OCI-LY1 (cell line): Measurements from ENCODE around the gene CDK5R2.

Experiments used
- H2AFZ ChIP-seq: fragments of 200-600 bp; sonication (generic), shearing (Covaris generic); 2 replicates; pipeline ENCODE4 v1.6.0; 2014; ENCODE audit warnings: antibody characterized with exemption, mild to moderate bottlenecking, low read length
- H3F3A ChIP-seq: fragments of 200-600 bp; sonication (generic), shearing (Covaris generic); 2 replicates; pipeline ENCODE4 v1.6.0; 2014; ENCODE audit warnings: mild to moderate bottlenecking, antibody characterized with exemption, low read length, moderate library complexity; ENCODE audit not compliant: insufficient read depth
- H3K27ac ChIP-seq: fragments of 200-600 bp; sonication (generic); 2 replicates; pipeline ENCODE4 v1.5.1; 2014; ENCODE audit warnings: low read length, mixed run types, mild to moderate bottlenecking, low read depth; ENCODE audit not compliant: poor library complexity, severe bottlenecking
- H3K27me3 ChIP-seq: fragments of 200-600 bp; sonication (generic); 2 replicates; pipeline ENCODE4 v1.6.0; 2014; ENCODE audit warnings: antibody characterized with exemption, mild to moderate bottlenecking, low read length, moderate library complexity; ENCODE audit not compliant: insufficient read depth
- H3K36me3 ChIP-seq: fragments of 200-600 bp; sonication (generic); 2 replicates; pipeline ENCODE4 v1.6.1; 2014; ENCODE audit warnings: mild to moderate bottlenecking, antibody characterized with exemption, low read length, moderate library complexity, mixed read lengths; ENCODE audit not compliant: insufficient read depth
- H3K4me1 ChIP-seq: fragments of 200-600 bp; sonication (generic); 2 replicates; pipeline ENCODE4 v1.5.1; 2014; ENCODE audit warnings: mild to moderate bottlenecking, low read length, moderate library complexity; ENCODE audit not compliant: insufficient read depth, severe bottlenecking
- H3K4me2 ChIP-seq: fragments of 200-600 bp; sonication (generic), shearing (Covaris generic); 2 replicates; pipeline ENCODE4 v1.6.1; 2014; ENCODE audit warnings: low read length
- H3K4me3 ChIP-seq: fragments of 200-600 bp; sonication (generic); 2 replicates; pipeline ENCODE4 v1.5.1; 2014; ENCODE audit warnings: low read length, low read depth, mild to moderate bottlenecking, mixed read lengths; ENCODE audit not compliant: poor library complexity, severe bottlenecking
- H3K79me2 ChIP-seq: fragments of 200-600 bp; shearing (Covaris generic); 2 replicates; pipeline ENCODE4 v1.6.1; 2016; ENCODE audit warnings: mixed run types, low read length, mixed read lengths; ENCODE audit not compliant: insufficient read depth
- H3K9ac ChIP-seq: fragments of 200-600 bp; sonication (generic), shearing (Covaris generic); 2 replicates; pipeline ENCODE4 v1.6.1; 2014; ENCODE audit warnings: mild to moderate bottlenecking, low read length, mixed read lengths
- H3K9me2 ChIP-seq: fragments of 200-600 bp; sonication (generic), shearing (Covaris generic); 2 replicates; pipeline ENCODE4 v1.6.1; 2014; ENCODE audit warnings: low read depth, mild to moderate bottlenecking, low read length, mixed read lengths
- H3K9me3 ChIP-seq: fragments of 200-600 bp; shearing (Covaris generic); 2 replicates; pipeline ENCODE4 v1.6.1; 2014; ENCODE audit warnings: low read length, mixed read lengths
- H4K20me1 ChIP-seq: fragments of 200-600 bp; sonication (generic), shearing (Covaris generic); 2 replicates; pipeline ENCODE4 v1.6.0; 2016; ENCODE audit warnings: mild to moderate bottlenecking, low read length; ENCODE audit not compliant: insufficient read depth
- CTCF ChIP-seq: fragments of 200-600 bp; sonication (generic), shearing (Covaris generic); IDR thresholded peaks from 2 replicates; pipeline ENCODE4 v1.5.1; 2017; ENCODE audit warnings: mild to moderate bottlenecking, antibody characterized with exemption, low read length, moderate library complexity, mixed read lengths
- EZH2 ChIP-seq: fragments of 200-600 bp; sonication (generic), shearing (Covaris generic); IDR thresholded peaks from 2 replicates; pipeline ENCODE4 v1.8.0; 2017; ENCODE audit warnings: borderline replicate concordance, mixed run types, mild to moderate bottlenecking, antibody characterized with exemption, low read length, moderate library complexity, mixed read lengths

The CDK5R2 gene

GRCh38 chr2:218975060-218975777, 15.8 kb downstream of the CDK5R2 start:
- H3K27ac ChIP-seq = no peak overlapping the region
- TF ChIP-seq EZH2 (no peak), CTCF (no peak)
- no peaks in the 10 kb centered on the region for H3K27me3 ChIP-seq
- H4K20me1 ChIP-seq = no peaks in the 10 kb centered on the region
- no peaks in the 10 kb centered on the region for H3K79me2 ChIP-seq
- H2AFZ ChIP-seq = no peak overlapping the region
- no peak overlapping the region for H3K4me2 ChIP-seq
- H3K4me3 ChIP-seq = no peak overlapping the region
- no peaks in the 10 kb centered on the region for H3F3A ChIP-seq
- no peaks in the 10 kb centered on the region for H3K36me3 ChIP-seq
- no peaks in the 10 kb centered on the region for H3K4me1 ChIP-seq
- no peaks in the 10 kb centered on the region for H3K9me2 ChIP-seq
- no peaks in the 10 kb centered on the region for H3K9me3 ChIP-seq
- H3K9ac ChIP-seq = no peak overlapping the region

- H3K27ac ChIP-seq = no peak overlapping the region
- H3K36me3 ChIP-seq = no peaks in the 10 kb centered on the region
- TF ChIP-seq CTCF (peak; percentile 99), EZH2 (no peak)
- no peak overlapping the region for H2AFZ ChIP-seq
- no peak overlapping the region for H3K4me3 ChIP-seq
- H3K4me1 ChIP-seq = no peaks in the 10 kb centered on the region
- no peaks in the 10 kb centered on the region for H3K79me2 ChIP-seq
- H3F3A ChIP-seq = no peaks in the 10 kb centered on the region
- H3K9me2 ChIP-seq = no peaks in the 10 kb centered on the region
- H4K20me1 ChIP-seq = no peaks in the 10 kb centered on the region
- H3K27me3 ChIP-seq = no peaks in the 10 kb centered on the region
- H3K9ac ChIP-seq = no peak overlapping the region
- peak overlapping the region; percentile 56 for H3K4me2 ChIP-seq
- no peaks in the 10 kb centered on the region for H3K9me3 ChIP-seq
Measured at GRCh38 chr2:218979846-218980734, 20.6 kb downstream of the CDK5R2 start.

GRCh38 chr2:218980735-218981389, 21.4 kb downstream of the CDK5R2 start:
- no peak for TF ChIP-seq EZH2
- no peak for TF ChIP-seq CTCF
- H3K36me3 ChIP-seq = no peaks in the 10 kb centered on the region
- H3K4me2 ChIP-seq = no peak overlapping the region
- no peaks in the 10 kb centered on the region for H3K27me3 ChIP-seq
- no peaks in the 10 kb centered on the region for H3K79me2 ChIP-seq
- no peak overlapping the region for H2AFZ ChIP-seq
- no peaks in the 10 kb centered on the region for H3F3A ChIP-seq
- no peaks in the 10 kb centered on the region for H3K9me2 ChIP-seq
- H3K27ac ChIP-seq = no peak overlapping the region
- no peaks in the 10 kb centered on the region for H3K4me1 ChIP-seq
- no peaks in the 10 kb centered on the region for H3K9me3 ChIP-seq
- no peak overlapping the region for H3K4me3 ChIP-seq
- no peak overlapping the region for H3K9ac ChIP-seq
- H4K20me1 ChIP-seq = no peaks in the 10 kb centered on the region
